Measurements from ENCODE around the gene KRT77. TPM values are rescaled to one million over a fixed set of nuclear protein-coding genes. Genes with fewer than 3 reads are reported as not detected.

KRT77 gene
- total and polyA plus RNA-seq, 2 donors (not counting 1 experiment from before 2014, with no cell fraction given), result not detected

GRCh38 chr12:52657250-52657902, 45.9 kb downstream of the KRT77 start:
- Histone ChIP-seq H2AFZ (ENCODE audit: low read length) (no peak overlapping the region), H3K27ac (ENCODE audit: insufficient read depth, low read length) (no peak overlapping the region), H3K9me3 (ENCODE audit: control insufficient read depth, insufficient read depth, low read depth, low read length) (no peaks in the 10 kb centered on the region), H3K9ac (ENCODE audit: insufficient read depth, low read length) (no peak overlapping the region), H4K20me1 (ENCODE audit: control insufficient read depth, extremely low read depth, insufficient read depth, low read length) (no peaks in the 10 kb centered on the region), H3K4me1 (ENCODE audit: control insufficient read depth, extremely low read depth, insufficient read depth, low read length) (no peaks in the 10 kb centered on the region), H3K79me2 (ENCODE audit: control insufficient read depth, insufficient read depth, low read length) (no peaks in the 10 kb centered on the region), H3K27me3 (ENCODE audit: control insufficient read depth, insufficient read depth, low read length) (peaks cover 4% of the 10 kb centered on the region), H3K4me3 (replicated peaks in 1 of 4; ENCODE audit: control extremely low read depth in 1 of 4, insufficient read depth in 1 of 4, low read depth in 3 of 4, low read length in 4 of 4) (no peak overlapping the region), H3K36me3 (ENCODE audit: control insufficient read depth, insufficient read depth, low read length) (no peaks in the 10 kb centered on the region), H3K4me2 (ENCODE audit: extremely low read depth, insufficient read depth, low read length) (no peak overlapping the region)
- TF ChIP-seq EZH2 (IDR thresholded peaks at IDR 0.05; ENCODE audit: low read length, missing control alignments) (no peak), CTCF (conservative IDR thresholded peaks at IDR 0.05 in 1 of 2, IDR thresholded peaks at IDR 0.05 in 1 of 2; ENCODE audit: low read depth in 1 of 2, low read length in 2 of 2) (no peak)
- no peak for DNase-seq (ENCODE audit: low read depth in 2 of 2)

- no peak overlapping the region for H3K9ac ChIP-seq (ENCODE audit: insufficient read depth, low read length)
- H3K36me3 ChIP-seq (ENCODE audit: control insufficient read depth, insufficient read depth, low read length), result no peaks in the 10 kb centered on the region
- TF ChIP-seq CTCF (conservative IDR thresholded peaks at IDR 0.05 in 1 of 2, IDR thresholded peaks at IDR 0.05 in 1 of 2; ENCODE audit: low read depth in 1 of 2, low read length in 2 of 2) (no peak), EZH2 (IDR thresholded peaks at IDR 0.05; ENCODE audit: low read length, missing control alignments) (no peak)
- peaks cover 4% of the 10 kb centered on the region for H3K27me3 ChIP-seq (ENCODE audit: control insufficient read depth, insufficient read depth, low read length)
- H3K4me3 ChIP-seq (replicated peaks in 1 of 4; ENCODE audit: control extremely low read depth in 1 of 4, insufficient read depth in 1 of 4, low read depth in 3 of 4, low read length in 4 of 4), result no peak overlapping the region
- no peaks in the 10 kb centered on the region for H3K79me2 ChIP-seq (ENCODE audit: control insufficient read depth, insufficient read depth, low read length)
- H2AFZ ChIP-seq (ENCODE audit: low read length), result no peak overlapping the region
- no peaks in the 10 kb centered on the region for H4K20me1 ChIP-seq (ENCODE audit: control insufficient read depth, extremely low read depth, insufficient read depth, low read length)
- H3K4me2 ChIP-seq (ENCODE audit: extremely low read depth, insufficient read depth, low read length), result no peak overlapping the region
- H3K4me1 ChIP-seq (ENCODE audit: control insufficient read depth, extremely low read depth, insufficient read depth, low read length), result no peaks in the 10 kb centered on the region
- no peak for DNase-seq (ENCODE audit: low read depth in 2 of 2)
- no peaks in the 10 kb centered on the region for H3K9me3 ChIP-seq (ENCODE audit: control insufficient read depth, insufficient read depth, low read depth, low read length)
- H3K27ac ChIP-seq (ENCODE audit: insufficient read depth, low read length), result no peak overlapping the region
These were observed 46.7 kb downstream of the KRT77 start for GRCh38 chr12:52656616-52657015.

DNA sequence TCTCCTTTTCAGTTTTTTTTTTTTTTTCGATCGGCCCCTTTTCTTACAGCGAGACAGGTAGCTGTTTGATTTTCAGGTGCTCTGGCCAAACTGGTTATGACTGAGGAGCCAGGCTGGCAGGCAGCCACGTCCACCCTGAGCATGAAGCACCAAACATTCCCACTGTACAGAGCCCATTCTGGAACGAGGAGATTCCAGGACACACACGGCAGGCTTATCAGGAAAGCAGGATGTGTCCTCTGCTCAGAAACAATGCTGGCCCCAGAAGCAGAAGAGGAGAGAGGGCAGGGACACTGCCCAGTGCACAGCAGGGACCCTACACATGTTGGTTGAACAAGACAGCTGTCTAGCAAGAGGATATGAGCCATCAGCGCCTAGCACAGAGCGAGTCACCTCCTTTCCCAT, 47.6 kb downstream of the KRT77 start:
- Histone ChIP-seq H3K36me3 (ENCODE audit: control insufficient read depth, insufficient read depth, low read length) (no peaks in the 10 kb centered on the region), H3K4me3 (replicated peaks in 1 of 4; ENCODE audit: control extremely low read depth in 1 of 4, insufficient read depth in 1 of 4, low read depth in 3 of 4, low read length in 4 of 4) (no peak overlapping the region), H3K9ac (ENCODE audit: insufficient read depth, low read length) (no peak overlapping the region), H3K79me2 (ENCODE audit: control insufficient read depth, insufficient read depth, low read length) (no peaks in the 10 kb centered on the region), H2AFZ (ENCODE audit: low read length) (no peak overlapping the region), H3K9me3 (ENCODE audit: control insufficient read depth, insufficient read depth, low read depth, low read length) (no peaks in the 10 kb centered on the region), H3K27ac (ENCODE audit: insufficient read depth, low read length) (no peak overlapping the region), H3K4me2 (ENCODE audit: extremely low read depth, insufficient read depth, low read length) (no peak overlapping the region), H3K4me1 (ENCODE audit: control insufficient read depth, extremely low read depth, insufficient read depth, low read length) (no peaks in the 10 kb centered on the region), H3K27me3 (ENCODE audit: control insufficient read depth, insufficient read depth, low read length) (peaks cover 4% of the 10 kb centered on the region), H4K20me1 (ENCODE audit: control insufficient read depth, extremely low read depth, insufficient read depth, low read length) (no peaks in the 10 kb centered on the region)
- TF ChIP-seq EZH2 (IDR thresholded peaks at IDR 0.05; ENCODE audit: low read length, missing control alignments) (no peak), CTCF (conservative IDR thresholded peaks at IDR 0.05 in 1 of 2, IDR thresholded peaks at IDR 0.05 in 1 of 2; ENCODE audit: low read depth in 1 of 2, low read length in 2 of 2) (no peak)
- no peak for DNase-seq (ENCODE audit: low read depth in 2 of 2)
